Measurements from ENCODE around the gene NCS1.

NCS1 gene

GRCh38 chr9:130172161-130172857 is at the start of gene NCS1:
Gene NCS1, plus strand, starts transcription at chr9:130172404. Its CDS starts 260 bp downstream, at chr9:130172664.
- DNase-seq (ENCODE audit: low read depth in 2 of 2): peak; percentile 29 to 34

- no peak for DNase-seq (ENCODE audit: low read depth in 2 of 2)
Observed at GRCh38 chr9:130122456-130122855, 49.7 kb upstream of the NCS1 start.

- DNase-seq (ENCODE audit: low read depth in 2 of 2): no peak
Observed at GRCh38 chr9:130124085-130124860, 47.9 kb upstream of the NCS1 start.

- no peak for DNase-seq (ENCODE audit: low read depth in 2 of 2)
Observed at GRCh38 chr9:130126721-130127433, 45.3 kb upstream of the NCS1 start.

- peak; percentile 59 to 71 for DNase-seq (ENCODE audit: low read depth in 2 of 2)
Observed at GRCh38 chr9:130128251-130128650, 44.0 kb upstream of the NCS1 start.

- peak; percentile 26 to 54 for DNase-seq (ENCODE audit: low read depth in 2 of 2)
Observed at GRCh38 chr9:130128733-130129431, 43.3 kb upstream of the NCS1 start.

GRCh38 chr9:130129432-130130061 is 42.7 kb upstream of the NCS1 start:
- DNase-seq (ENCODE audit: low read depth in 2 of 2): no peak

- DNase-seq (ENCODE audit: low read depth in 2 of 2): no peak
Observed at GRCh38 chr9:130132746-130133145, 39.5 kb upstream of the NCS1 start.

GRCh38 chr9:130137081-130137640 is 35.0 kb upstream of the NCS1 start:
- no peak for DNase-seq (ENCODE audit: low read depth in 2 of 2)

- DNase-seq (ENCODE audit: low read depth in 2 of 2): no peak
Observed at GRCh38 chr9:130137641-130138081, 34.5 kb upstream of the NCS1 start.

- no peak for DNase-seq (ENCODE audit: low read depth in 2 of 2)
Observed at GRCh38 chr9:130138171-130138653, 34.0 kb upstream of the NCS1 start.

GRCh38 chr9:130138791-130139190 is 33.4 kb upstream of the NCS1 start:
- DNase-seq (ENCODE audit: low read depth in 2 of 2): no peak

- DNase-seq (ENCODE audit: low read depth in 2 of 2): no peak
Observed at GRCh38 chr9:130139251-130139650, 33.0 kb upstream of the NCS1 start.

- DNase-seq (ENCODE audit: low read depth in 2 of 2): no peak
Observed at GRCh38 chr9:130140706-130141105, 31.5 kb upstream of the NCS1 start.

GRCh38 chr9:130142056-130142455 is 30.1 kb upstream of the NCS1 start:
- no peak for DNase-seq (ENCODE audit: low read depth in 2 of 2)

- DNase-seq (ENCODE audit: low read depth in 2 of 2): no peak
Observed at GRCh38 chr9:130142641-130143040, 29.6 kb upstream of the NCS1 start.

GRCh38 chr9:130143279-130143893 is 28.8 kb upstream of the NCS1 start:
- no peak for DNase-seq (ENCODE audit: low read depth in 2 of 2)

GRCh38 chr9:130143958-130144366 is 28.2 kb upstream of the NCS1 start:
- DNase-seq (ENCODE audit: low read depth in 2 of 2): no peak

GRCh38 chr9:130144703-130145102 is 27.5 kb upstream of the NCS1 start:
- DNase-seq (ENCODE audit: low read depth in 2 of 2): no peak

GRCh38 chr9:130145658-130146057 is 26.5 kb upstream of the NCS1 start:
- DNase-seq (ENCODE audit: low read depth in 2 of 2): no peak
